H1 (cell line): ENCODE measurements around the gene RNF157. TPM values are rescaled to one million over a fixed set of nuclear protein-coding genes. Genes with fewer than 3 reads are reported as not detected.

Experiments
- CTCF ChIA-PET: fragments of 300-600 bp; sonication (Branson Sonifier 250); formaldehyde crosslinking; loops from one replicate; lab custom pipeline; 2021; ENCODE audit not compliant: partially characterized antibody; lab: Charles Lee
- POLR2A ChIA-PET: fragments of 300-600 bp; sonication (Branson Sonifier 250); formaldehyde crosslinking; loops from one replicate; lab custom pipeline; 2021; ENCODE audit warnings: inconsistent platforms; ENCODE audit not compliant: partially characterized antibody; lab: Charles Lee
- DNase-seq, 2 experiments: peaks; one replicate each; pipeline versions ENCODE4 v3.0.0 to v3.0.0-alpha.2; 2010 to 2022; ENCODE audit warnings: low spot score in 2 of 2, low read depth in 1 of 2, mixed read lengths in 1 of 2
- FAIRE-seq: peaks from 2 replicates; lab custom pipeline; 2011; peaks lifted over from hg19 to GRCh38; lab: Jason Lieb, UNC
- H2AFZ ChIP-seq: 2 replicates; pipeline ENCODE4 v1.8.1; 2012; ENCODE audit warnings: low read length, inconsistent platforms
- H2AK5ac ChIP-seq: 2 replicates; pipeline ENCODE4 v1.6.1; 2013; ENCODE audit warnings: low read depth, low read length
- H2BK120ac ChIP-seq: replicated peaks from 2 replicates; pipeline ENCODE3; 2013; ENCODE audit warnings: low read depth, low read length, inconsistent platforms
- H2BK12ac ChIP-seq: 2 replicates; pipeline ENCODE4 v1.6.1; 2013; ENCODE audit warnings: low read depth, low read length
- H2BK15ac ChIP-seq: 2 replicates; pipeline ENCODE4 v1.6.1; 2013; ENCODE audit warnings: low read length
- H2BK20ac ChIP-seq: 2 replicates; pipeline ENCODE4 v1.6.1; 2013; ENCODE audit warnings: low read length
- H2BK5ac ChIP-seq: 2 replicates; pipeline ENCODE4 v1.6.1; 2013; ENCODE audit warnings: low read depth, low read length
- H3K14ac ChIP-seq: 2 replicates; pipeline ENCODE4 v1.6.1; 2013; ENCODE audit warnings: inconsistent platforms; ENCODE audit not compliant: insufficient read length
- H3K18ac ChIP-seq: 2 replicates; pipeline ENCODE4 v1.6.1; 2013; ENCODE audit warnings: low read length; ENCODE audit errors: extremely low read depth
- H3K23ac ChIP-seq: 2 replicates; pipeline ENCODE4 v1.6.1; 2013; ENCODE audit warnings: inconsistent platforms; ENCODE audit not compliant: insufficient read length
- H3K23me2 ChIP-seq: 2 replicates; pipeline ENCODE4 v1.6.1; 2013; ENCODE audit warnings: low read depth, low read length
- H3K27ac ChIP-seq: 2 replicates; pipeline ENCODE4 v1.6.1; 2011; ENCODE audit warnings: low read depth, low read length, inconsistent platforms
- H3K27me3 ChIP-seq, 4 experiments: replicated peaks in 1 of 4; 1 replicate in 1 of 4; 2 replicates in 3 of 4; pipeline versions ENCODE4 v1.6.1 to v1.8.1; 2011 to 2013; ENCODE audit warnings: low read length in 3 of 4, mild to moderate bottlenecking in 3 of 4, inconsistent platforms in 2 of 4, mixed read lengths in 2 of 4, moderate library complexity in 1 of 4; ENCODE audit not compliant: control insufficient read depth in 3 of 4, insufficient read depth in 3 of 4; ENCODE audit errors: extremely low read depth in 1 of 4
- H3K36me3 ChIP-seq, 4 experiments: 2 replicates each; pipeline versions ENCODE4 v1.6.1 to v1.8.1; 2011 to 2013; ENCODE audit warnings: mild to moderate bottlenecking in 4 of 4, low read length in 3 of 4, moderate library complexity in 2 of 4, control low read depth in 1 of 4, inconsistent platforms in 1 of 4; ENCODE audit not compliant: insufficient read depth in 4 of 4, control insufficient read depth in 2 of 4
- H3K4ac ChIP-seq: replicated peaks from 2 replicates; pipeline ENCODE3; 2013; ENCODE audit warnings: low read length, low read depth, mixed read lengths, inconsistent platforms; ENCODE audit not compliant: insufficient read length
- H3K4me1 ChIP-seq, 4 experiments: replicated peaks in 1 of 4; 1 replicate in 1 of 4; 2 replicates in 3 of 4; pipeline versions ENCODE4 v1.6.1 to v1.8.1; 2011 to 2013; ENCODE audit warnings: low read length in 3 of 4, inconsistent platforms in 2 of 4, mixed read lengths in 1 of 4; ENCODE audit not compliant: insufficient read depth in 4 of 4, control insufficient read depth in 3 of 4
- H3K4me2 ChIP-seq, 2 experiments: 2 replicates each; pipeline versions ENCODE4 v1.6.1 to v1.8.1; 2011 to 2013; ENCODE audit warnings: low read depth in 2 of 2, low read length in 2 of 2, control low read depth in 1 of 2, inconsistent platforms in 1 of 2, mild to moderate bottlenecking in 1 of 2; ENCODE audit not compliant: insufficient read depth in 1 of 2
- H3K4me3 ChIP-seq, 4 experiments: fragments of 200-600, 300-600 bp in 1 of 4; sonication (generic), shearing (Covaris generic), sonication (Bioruptor Twin) in 1 of 4; 2 replicates each; pipeline versions ENCODE4 v1.5.1 to v1.8.1; 2011 to 2016; ENCODE audit warnings: low read length in 4 of 4, low read depth in 3 of 4, control low read depth in 2 of 4, inconsistent platforms in 2 of 4, mild to moderate bottlenecking in 2 of 4, mixed read lengths in 1 of 4, moderate library complexity in 1 of 4; ENCODE audit not compliant: insufficient read depth in 2 of 4; ENCODE audit errors: extremely low read depth in 1 of 4
- H3K56ac ChIP-seq: replicated peaks from 2 replicates; pipeline ENCODE3; 2013; ENCODE audit warnings: low read depth, mild to moderate bottlenecking, mixed read lengths, low read length, inconsistent platforms; ENCODE audit not compliant: insufficient read length
- H3K79me1 ChIP-seq: 2 replicates; pipeline ENCODE4 v1.6.1; 2013; ENCODE audit warnings: low read depth, low read length, control low read depth
- H3K79me2 ChIP-seq, 2 experiments: 2 replicates each; pipeline versions ENCODE4 v1.6.1 to v1.8.1; 2012 to 2013; ENCODE audit warnings: low read length in 2 of 2, mild to moderate bottlenecking in 2 of 2, inconsistent platforms in 1 of 2; ENCODE audit not compliant: insufficient read depth in 2 of 2, control insufficient read depth in 1 of 2
- H3K9ac ChIP-seq, 4 experiments: replicated peaks in 1 of 4; 1 replicate in 1 of 4; 2 replicates in 3 of 4; pipeline versions ENCODE4 v1.6.1 to v1.8.1; 2011 to 2013; ENCODE audit warnings: low read depth in 3 of 4, low read length in 3 of 4, control low read depth in 2 of 4, mild to moderate bottlenecking in 2 of 4, moderate library complexity in 2 of 4, inconsistent platforms in 1 of 4; ENCODE audit errors: extremely low read depth in 1 of 4
- H3K9me3 ChIP-seq, 2 experiments: 2 replicates each; pipeline versions ENCODE4 v1.6.1 to v1.8.1; 2012 to 2013; ENCODE audit warnings: mild to moderate bottlenecking in 2 of 2, moderate library complexity in 2 of 2, control low read depth in 1 of 2, inconsistent platforms in 1 of 2, low read depth in 1 of 2, low read length in 1 of 2, mixed read lengths in 1 of 2; ENCODE audit not compliant: insufficient read depth in 2 of 2
- H4K20me1 ChIP-seq, 2 experiments: replicated peaks in 1 of 2; 2 replicates each; pipeline versions ENCODE3 to v1.8.1; 2011 to 2013; ENCODE audit warnings: inconsistent platforms in 2 of 2, low read length in 2 of 2, mild to moderate bottlenecking in 1 of 2; ENCODE audit not compliant: insufficient read depth in 2 of 2, control insufficient read depth in 1 of 2
- H4K5ac ChIP-seq: 2 replicates; pipeline ENCODE4 v1.6.1; 2013; ENCODE audit warnings: low read length, low read depth, mixed read lengths, inconsistent platforms; ENCODE audit not compliant: insufficient read length
- H4K8ac ChIP-seq: 2 replicates; pipeline ENCODE4 v1.8.0; 2013; ENCODE audit warnings: mild to moderate bottlenecking, moderate library complexity, low read length, inconsistent platforms; ENCODE audit not compliant: insufficient read depth; ENCODE audit errors: extremely low read depth
- H4K91ac ChIP-seq: replicated peaks from 2 replicates; pipeline ENCODE3; 2013; ENCODE audit warnings: low read length, mixed read lengths, inconsistent platforms; ENCODE audit not compliant: insufficient read length
- BRCA1 ChIP-seq: IDR thresholded peaks from 2 replicates; pipeline ENCODE4 v1.6.1; 2012; ENCODE audit warnings: low read depth, low read length, improper control_type of control experiment
- WGBS, 2 experiments: shearing (Covaris generic) in 1 of 2; methylation state at CpG; one replicate each; pipeline versions ENCODE4 v1.1.6 to v1.1.7; 2013 to 2015; ENCODE audit warnings: low lambda C conversion rate in 2 of 2, mixed read lengths in 2 of 2, inconsistent platforms in 1 of 2, low coverage in 1 of 2, missing lambda C conversion rate in 1 of 2; ENCODE audit not compliant: insufficient replicate concordance in 2 of 2, insufficient coverage in 1 of 2, insufficient read length in 1 of 2; ENCODE audit errors: extremely low coverage in 1 of 2, missing lambda C conversion rate in 1 of 2; 5-methylcytosine and 5-hydroxymethylcytosine counted together
- polyA plus RNA-seq, 7 experiments: library from polyadenylated mRNA; depleted of rRNA in 3 of 7; stranded (reverse) in 5 of 7; unstranded in 2 of 7; fragments of >200 nt in 5 of 7; fragments of 200-250 nt in 2 of 7; gene quantifications; 1 replicate in 5 of 7; 2 replicates in 1 of 7; 4 replicates in 1 of 7; pipeline versions ENCODE4 v1.2.1 to v1.2.3, GENCODE V29; 2011 to 2013; ENCODE audit warnings: missing spikeins in 2 of 7, mixed read lengths in 2 of 7
- total RNA-seq: library from RNA; stranded (reverse); fragmentation: NEBNext Ultra II Directional; extraction: Animal tissue kit (Norgen Biotek cat#: 25700); gene quantifications from 2 replicates; pipeline ENCODE4 v1.2.1, GENCODE V29; 2021

Gene RNF157
- total and polyA plus RNA-seq, 2 of the 8 experiments (the other 6 are each of a cell fraction or from before 2014, with no cell fraction given), result 13.4 to 16.7 TPM

- peaks cover 0 to 13% (median 10%) of the 10 kb centered on the region in 4 experiments; a peak in 5 of 7 replicates for H3K4me1 ChIP-seq
- H3K79me2 ChIP-seq, result no peaks in the 10 kb centered on the region
- H3K23me2 ChIP-seq, result no peaks in the 10 kb centered on the region
- no peak overlapping the region for H3K27ac ChIP-seq
- no peak overlapping the region for H3K9ac ChIP-seq
- H3K23ac ChIP-seq, result no peak overlapping the region
- H3K4ac ChIP-seq, result no peak overlapping the region
- no peak for FAIRE-seq
- H3K79me1 ChIP-seq, result no peaks in the 10 kb centered on the region
- no peak overlapping the region for H4K91ac ChIP-seq
- H3K14ac ChIP-seq, result no peak overlapping the region
- no peak overlapping the region for H2BK15ac ChIP-seq
- no peak overlapping the region for H2AK5ac ChIP-seq
- H2BK5ac ChIP-seq, result no peak overlapping the region
- no peak overlapping the region for H2AFZ ChIP-seq
- H2BK12ac ChIP-seq, result no peak overlapping the region
- 89% methylated on average over 5 of the region's 5 CpGs; no CpG with 5 or more reads in 1 of the 2 experiments for WGBS, 2 experiments
- DNase-seq, result no peak
- ChIA-PET POLR2A (interaction anchor here (0.9 to 1.2 kb wide), 2 partner anchors 85 to 109 kb away, joined by 3 read pairs; partner anchors contain the start of gene SRP68), CTCF (interaction anchor here (0.8 to 24.4 kb wide), 8 partner anchors 9 to 157 kb away, joined by 3 to 778 read pairs (median 4); partner anchors contain the start of genes CDK3, EXOC7 and FOXJ1)
- no peak overlapping the region for H4K8ac ChIP-seq
- H3K36me3 ChIP-seq, result no peaks in the 10 kb centered on the region
- no peak overlapping the region for H3K18ac ChIP-seq
- H2BK120ac ChIP-seq, result no peak overlapping the region
- no peak overlapping the region for H3K4me3 ChIP-seq
- no peaks in the 10 kb centered on the region for H3K27me3 ChIP-seq
- TF ChIP-seq BRCA1, result no peak
- TF ChIP-seq, all 59 proteins: peak for 0
- Histone ChIP-seq H3K56ac (no peak overlapping the region), H3K9me3 (no peaks in the 10 kb centered on the region), H3K4me2 (no peak overlapping the region), H4K5ac (no peak overlapping the region), H4K20me1 (no peaks in the 10 kb centered on the region), H2BK20ac (no peak overlapping the region)
These were observed 82.5 kb downstream of the RNF157 start for GRCh38 chr17:76157759-76158158.
